ENCODE measurements around the gene RBPJL. TPM values are rescaled to one million over a fixed set of nuclear protein-coding genes. Genes with fewer than 3 reads are reported as not detected.

The RBPJL gene
- total RNA-seq, 5 donors from 2014 or later (not counting 1 experiment from before 2014, with no cell fraction given) = 0.22 to 0.29 (median 0.26) TPM; not detected in 2

DNA sequence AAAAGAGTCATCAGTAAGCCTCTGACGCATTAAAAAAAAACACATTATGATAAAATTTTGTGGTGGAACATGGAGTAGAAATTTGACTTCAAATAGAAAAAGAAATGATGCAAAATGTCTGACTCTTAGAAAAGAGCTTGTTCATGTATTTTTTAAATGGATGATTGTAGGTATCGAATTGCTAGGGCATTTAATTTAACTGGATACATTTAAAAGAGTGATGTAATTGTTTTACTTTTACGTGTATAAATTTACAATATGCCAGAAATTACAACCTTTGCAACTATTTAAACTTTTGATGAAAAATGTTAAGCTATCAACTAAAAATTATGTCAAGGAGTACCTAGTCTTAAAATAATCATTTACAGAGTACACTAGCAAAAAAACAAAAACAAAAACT lies 46.1 kb downstream of the RBPJL start:
- Histone ChIP-seq H3K27me3 (replicated peaks in 1 of 2; ENCODE audit: control insufficient read depth in 2 of 2, extremely low read depth in 1 of 2, insufficient read depth in 2 of 2, low read length in 1 of 2) (peaks cover 0 to 4% of the 10 kb centered on the region in 2 experiments), H3K36me3 (ENCODE audit: control insufficient read depth in 2 of 2, extremely low read depth in 1 of 2, insufficient read depth in 1 of 2, low read length in 1 of 2) (no peaks in the 10 kb centered on the region), H3K27ac (ENCODE audit: low read length) (no peak overlapping the region), H3K4me1 (ENCODE audit: control insufficient read depth in 1 of 2, extremely low read depth in 1 of 2, insufficient read depth in 2 of 2, low read length in 2 of 2) (peaks cover 0 to 8% of the 10 kb centered on the region in 2 experiments), H3K4me3 (ENCODE audit: control insufficient read depth in 1 of 2, extremely low read depth in 1 of 2, low read length in 1 of 2) (no peak overlapping the region), H3K9me3 (no peaks in the 10 kb centered on the region)
- Mint-ChIP-seq H3K4me1 (peaks cover 0 to 33% (median 31%) of the 10 kb centered on the region in 3 donors), H3K4me3 (no peak overlapping the region), H3K9me3 (no peaks in the 10 kb centered on the region), H3K27ac (no peak overlapping the region), H3K36me3 (no peaks in the 10 kb centered on the region), H3K27me3 (no peaks in the 10 kb centered on the region)
- ATAC-seq (replicated peaks in 1 of 4) = no peak
- no peak for DNase-seq
- ChIA-PET POLR2A (interaction anchor here in 1 of 2 donors (0.6 kb wide), 1 partner anchor 87 kb away, joined by 3 read pairs; no protein-coding TSS in a partner anchor), CTCF (interaction anchor here (0.5 to 1.9 kb wide), 5 partner anchors 10 to 84 kb away, joined by 3 to 7 read pairs (median 5); partner anchors contain the start of gene SYS1 (in 1 of the 2))
- WGBS (ENCODE audit: insufficient coverage) = no CpG with 5 or more reads among the region's 3 CpGs

DNA sequence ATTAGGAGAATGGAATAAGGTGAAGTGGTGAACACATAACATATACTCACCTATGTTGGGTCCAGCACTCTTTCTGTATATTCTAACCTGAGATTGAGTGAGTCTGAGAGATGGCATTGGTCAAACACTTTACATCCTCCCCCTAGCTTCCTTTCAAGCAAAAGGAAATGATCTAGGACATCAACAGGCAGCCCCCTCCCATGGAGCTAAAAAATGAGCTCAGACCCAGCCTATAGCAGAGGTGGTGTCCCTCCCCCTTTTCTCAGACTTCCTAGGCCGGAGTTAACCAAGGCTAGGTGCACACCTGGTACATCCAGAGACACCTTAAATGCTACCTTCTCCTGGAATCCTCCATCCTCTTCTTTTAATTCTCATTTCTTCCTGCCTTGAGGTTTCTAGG lies 47.1 kb downstream of the RBPJL start:
- DNase-seq (no peak), ATAC-seq (replicated peaks in 1 of 4) (no peak)
- ChIA-PET CTCF (interaction anchor here in 1 of 2 donors (1.9 kb wide), 1 partner anchor 83 kb away, joined by 5 read pairs; no protein-coding TSS in a partner anchor), POLR2A (no interaction called here)
- H3K9me3 ChIP-seq = no peaks in the 10 kb centered on the region
- H3K27me3 Mint-ChIP-seq = no peaks in the 10 kb centered on the region
- WGBS (ENCODE audit: insufficient coverage) = 80% methylated on average over 1 of the region's 1 CpG
- H3K36me3 Mint-ChIP-seq = no peaks in the 10 kb centered on the region
- no peaks in the 10 kb centered on the region for H3K27me3 ChIP-seq (replicated peaks in 1 of 2; ENCODE audit: control insufficient read depth in 2 of 2, extremely low read depth in 1 of 2, insufficient read depth in 2 of 2, low read length in 1 of 2)
- no peaks in the 10 kb centered on the region for H3K36me3 ChIP-seq (ENCODE audit: control insufficient read depth in 2 of 2, extremely low read depth in 1 of 2, insufficient read depth in 1 of 2, low read length in 1 of 2)
- H3K4me3 ChIP-seq (ENCODE audit: control insufficient read depth in 1 of 2, extremely low read depth in 1 of 2, low read length in 1 of 2) = no peak overlapping the region
- no peak overlapping the region for H3K27ac ChIP-seq (ENCODE audit: low read length)
- H3K4me1 ChIP-seq (ENCODE audit: control insufficient read depth in 1 of 2, extremely low read depth in 1 of 2, insufficient read depth in 2 of 2, low read length in 2 of 2) = peaks cover 0 to under 1% of the 10 kb centered on the region in 2 experiments
- peak overlapping the region; percentile 3 to 45 for H3K27ac Mint-ChIP-seq
- H3K4me3 Mint-ChIP-seq = no peak overlapping the region
- H3K9me3 Mint-ChIP-seq = no peaks in the 10 kb centered on the region
- peaks cover 0 to 36% (median 30%) of the 10 kb centered on the region in 3 donors for H3K4me1 Mint-ChIP-seq

GRCh38 chr20:45354423-45355208 lies 48.0 kb downstream of the RBPJL start:
- POLR2A ChIA-PET = no interaction called here
- H3K27ac Mint-ChIP-seq = peak overlapping the region; percentile 85 to 91

GRCh38 chr20:45355209-45356084 lies 48.8 kb downstream of the RBPJL start:
- peak overlapping the region; percentile 85 to 91 for H3K27ac Mint-ChIP-seq
- peaks cover 0 to 36% (median 30%) of the 10 kb centered on the region in 3 donors for H3K4me1 Mint-ChIP-seq
- H3K4me3 ChIP-seq (ENCODE audit: control insufficient read depth in 1 of 2, extremely low read depth in 1 of 2, low read length in 1 of 2) = no peak overlapping the region
- H3K4me3 Mint-ChIP-seq = no peak overlapping the region
- H3K27ac ChIP-seq (ENCODE audit: low read length) = no peak overlapping the region
- no peaks in the 10 kb centered on the region for H3K9me3 ChIP-seq
- H3K36me3 Mint-ChIP-seq = no peaks in the 10 kb centered on the region
- CTCF ChIA-PET = interaction anchor here in 1 of 2 donors (0.8 kb wide), 1 partner anchor 81 kb away, joined by 3 read pairs; no protein-coding TSS in a partner anchor
- DNase-seq (no peak), ATAC-seq (replicated peaks in 1 of 4) (peak in 2 of 4 experiments; percentile 54 to 60)
- no peaks in the 10 kb centered on the region for H3K4me1 ChIP-seq (ENCODE audit: control insufficient read depth in 1 of 2, extremely low read depth in 1 of 2, insufficient read depth in 2 of 2, low read length in 2 of 2)
- POLR2A ChIA-PET = no interaction called here
- H3K9me3 Mint-ChIP-seq = no peaks in the 10 kb centered on the region
- no CpG with 5 or more reads among the region's 5 CpGs for WGBS (ENCODE audit: insufficient coverage)
- H3K36me3 ChIP-seq (ENCODE audit: control insufficient read depth in 2 of 2, extremely low read depth in 1 of 2, insufficient read depth in 1 of 2, low read length in 1 of 2) = no peaks in the 10 kb centered on the region
- no peaks in the 10 kb centered on the region for H3K27me3 Mint-ChIP-seq
- no peaks in the 10 kb centered on the region for H3K27me3 ChIP-seq (replicated peaks in 1 of 2; ENCODE audit: control insufficient read depth in 2 of 2, extremely low read depth in 1 of 2, insufficient read depth in 2 of 2, low read length in 1 of 2)

More at GRCh38 chr20:45354423-45355208, 48.0 kb downstream of the RBPJL start:
- ATAC-seq (replicated peaks in 1 of 4) (no peak), DNase-seq (no peak)
- Histone ChIP-seq H3K36me3 (ENCODE audit: control insufficient read depth in 2 of 2, extremely low read depth in 1 of 2, insufficient read depth in 1 of 2, low read length in 1 of 2) (no peaks in the 10 kb centered on the region), H3K9me3 (no peaks in the 10 kb centered on the region), H3K27ac (ENCODE audit: low read length) (no peak overlapping the region), H3K4me3 (ENCODE audit: control insufficient read depth in 1 of 2, extremely low read depth in 1 of 2, low read length in 1 of 2) (no peak overlapping the region), H3K27me3 (replicated peaks in 1 of 2; ENCODE audit: control insufficient read depth in 2 of 2, extremely low read depth in 1 of 2, insufficient read depth in 2 of 2, low read length in 1 of 2) (no peaks in the 10 kb centered on the region), H3K4me1 (ENCODE audit: control insufficient read depth in 1 of 2, extremely low read depth in 1 of 2, insufficient read depth in 2 of 2, low read length in 2 of 2) (no peaks in the 10 kb centered on the region)
- 69% methylated on average over 7 of the region's 9 CpGs for WGBS (ENCODE audit: insufficient coverage)
- H3K27me3 Mint-ChIP-seq = no peaks in the 10 kb centered on the region
- CTCF ChIA-PET = interaction anchor here in 1 of 2 donors (1.9 kb wide), 1 partner anchor 82 kb away, joined by 5 read pairs; no protein-coding TSS in a partner anchor
- H3K9me3 Mint-ChIP-seq = no peaks in the 10 kb centered on the region
- no peaks in the 10 kb centered on the region for H3K36me3 Mint-ChIP-seq
- H3K4me1 Mint-ChIP-seq = peaks cover 0 to 36% (median 30%) of the 10 kb centered on the region in 3 donors
- H3K4me3 Mint-ChIP-seq = no peak overlapping the region

DNA sequence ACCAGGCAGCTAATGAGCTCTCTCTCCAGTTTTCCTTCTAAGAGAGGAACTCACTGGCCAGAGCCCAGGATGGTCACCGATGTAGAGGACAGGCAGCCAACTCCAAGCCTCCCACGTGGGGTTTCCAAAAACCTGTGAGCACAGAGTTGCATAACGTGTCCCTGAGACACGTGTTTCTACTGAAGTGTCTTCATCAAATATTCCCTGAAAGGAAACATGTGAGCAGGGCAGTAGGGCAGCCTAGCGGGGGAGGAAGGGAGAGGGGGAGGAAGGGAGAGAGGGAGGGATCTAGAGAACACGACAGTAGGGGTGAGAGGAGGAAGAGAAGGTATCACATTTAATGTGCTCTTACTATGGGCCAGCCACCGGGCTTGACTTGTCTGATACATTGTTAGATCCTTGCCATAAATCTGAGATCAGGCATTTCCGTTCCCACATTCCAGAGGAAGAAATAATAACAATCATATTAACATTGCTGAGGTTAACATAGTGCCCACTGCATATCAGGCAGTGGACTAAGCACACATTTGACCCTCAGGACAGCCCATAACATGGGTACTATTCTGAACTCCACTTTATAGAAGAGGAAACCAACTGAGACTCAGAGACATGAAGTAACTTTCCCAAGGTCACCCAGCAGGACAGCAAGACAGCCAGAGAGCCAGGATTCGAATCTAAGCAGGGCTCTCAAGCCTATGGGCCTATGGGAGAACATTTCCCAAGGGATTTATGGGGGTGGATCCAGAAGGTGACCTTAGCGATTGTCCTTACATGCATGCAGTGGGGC lies 51.8 kb downstream of the RBPJL start:
- Mint-ChIP-seq H3K36me3 (no peaks in the 10 kb centered on the region), H3K27me3 (no peaks in the 10 kb centered on the region), H3K4me3 (no peak overlapping the region), H3K9me3 (no peaks in the 10 kb centered on the region), H3K4me1 (peaks cover 7 to 44% (median 38%) of the 10 kb centered on the region in 3 donors), H3K27ac (peak overlapping the region in 1 of 2 donors; percentile 0)
- no peak overlapping the region for H3K27ac ChIP-seq (ENCODE audit: low read length)
- 61% methylated on average over 7 of the region's 10 CpGs for WGBS (ENCODE audit: insufficient coverage)
- ChIA-PET CTCF (interaction anchor here in 1 of 2 donors (1.1 to 5.8 kb wide), 2 partner anchors 65 to 78 kb away, joined by 3 to 95 read pairs; no protein-coding TSS in a partner anchor), POLR2A (no interaction called here)
- ATAC-seq (replicated peaks in 1 of 4) (no peak), DNase-seq (no peak)
- no peaks in the 10 kb centered on the region for H3K9me3 ChIP-seq
- no peak overlapping the region for H3K4me3 ChIP-seq (ENCODE audit: control insufficient read depth in 1 of 2, extremely low read depth in 1 of 2, low read length in 1 of 2)
- peaks cover 0 to 6% of the 10 kb centered on the region in 2 experiments for H3K4me1 ChIP-seq (ENCODE audit: control insufficient read depth in 1 of 2, extremely low read depth in 1 of 2, insufficient read depth in 2 of 2, low read length in 2 of 2)
- no peaks in the 10 kb centered on the region for H3K36me3 ChIP-seq (ENCODE audit: control insufficient read depth in 2 of 2, extremely low read depth in 1 of 2, insufficient read depth in 1 of 2, low read length in 1 of 2)
- H3K27me3 ChIP-seq (replicated peaks in 1 of 2; ENCODE audit: control insufficient read depth in 2 of 2, extremely low read depth in 1 of 2, insufficient read depth in 2 of 2, low read length in 1 of 2) = no peaks in the 10 kb centered on the region
